ENCODE measurements around the gene CBX2.

The CBX2 gene

DNA sequence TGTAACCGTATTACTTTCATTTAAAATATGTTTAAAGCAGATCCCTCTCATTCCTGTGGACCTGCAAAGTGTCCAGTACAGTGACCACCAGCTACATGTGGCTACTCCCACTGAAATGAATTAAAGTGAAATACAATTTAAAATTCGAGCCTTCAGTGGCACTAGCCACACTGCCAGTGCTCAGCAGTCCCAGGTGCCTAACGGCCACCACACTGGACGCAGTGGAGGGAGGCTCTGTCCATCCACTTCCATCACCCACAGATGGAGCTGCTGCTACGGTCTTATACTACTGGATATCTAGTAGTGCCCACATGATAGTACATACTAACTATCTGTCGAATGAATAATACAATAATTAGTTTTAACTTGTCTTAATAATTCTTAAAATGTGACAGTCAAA lies 2.3 kb upstream of the CBX2 start:
- Histone ChIP-seq H3K79me2 (ENCODE audit: insufficient read depth, low read length) (peaks cover 26% of the 10 kb centered on the region), H2AFZ (ENCODE audit: low read depth, low read length) (no peak overlapping the region), H3K36me3 (ENCODE audit: insufficient read depth, low read length) (peaks cover 18% of the 10 kb centered on the region), H3K9me3 (ENCODE audit: insufficient read depth, low read length, severe bottlenecking) (no peaks in the 10 kb centered on the region), H3K4me3 (ENCODE audit: low read depth in 1 of 2, low read length in 2 of 2) (no peak overlapping the region), H3K27ac (ENCODE audit: low read length) (no peak overlapping the region), H3K9ac (ENCODE audit: low read depth, low read length) (no peak overlapping the region), H3K4me2 (ENCODE audit: insufficient read depth, low read length) (no peak overlapping the region), H3K4me1 (ENCODE audit: insufficient read depth, low read length) (peaks cover 29% of the 10 kb centered on the region), H3K27me3 (ENCODE audit: insufficient read depth, low read length, poor library complexity) (peaks cover 5% of the 10 kb centered on the region), H4K20me1 (ENCODE audit: insufficient read depth, low read length) (peaks cover 19% of the 10 kb centered on the region)
- no peak for TF ChIP-seq EZH2 (IDR thresholded peaks at IDR 0.05; ENCODE audit: borderline replicate concordance, low read depth, low read length, severe bottlenecking)
- TF ChIP-seq, protein P1, sequence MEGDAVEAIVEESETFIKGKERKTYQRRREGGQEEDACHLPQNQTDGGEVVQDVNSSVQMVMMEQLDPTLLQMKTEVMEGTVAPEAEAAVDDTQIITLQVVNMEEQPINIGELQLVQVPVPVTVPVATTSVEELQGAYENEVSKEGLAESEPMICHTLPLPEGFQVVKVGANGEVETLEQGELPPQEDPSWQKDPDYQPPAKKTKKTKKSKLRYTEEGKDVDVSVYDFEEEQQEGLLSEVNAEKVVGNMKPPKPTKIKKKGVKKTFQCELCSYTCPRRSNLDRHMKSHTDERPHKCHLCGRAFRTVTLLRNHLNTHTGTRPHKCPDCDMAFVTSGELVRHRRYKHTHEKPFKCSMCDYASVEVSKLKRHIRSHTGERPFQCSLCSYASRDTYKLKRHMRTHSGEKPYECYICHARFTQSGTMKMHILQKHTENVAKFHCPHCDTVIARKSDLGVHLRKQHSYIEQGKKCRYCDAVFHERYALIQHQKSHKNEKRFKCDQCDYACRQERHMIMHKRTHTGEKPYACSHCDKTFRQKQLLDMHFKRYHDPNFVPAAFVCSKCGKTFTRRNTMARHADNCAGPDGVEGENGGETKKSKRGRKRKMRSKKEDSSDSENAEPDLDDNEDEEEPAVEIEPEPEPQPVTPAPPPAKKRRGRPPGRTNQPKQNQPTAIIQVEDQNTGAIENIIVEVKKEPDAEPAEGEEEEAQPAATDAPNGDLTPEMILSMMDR (IDR thresholded peaks at IDR 0.05; ENCODE audit: borderline replicate concordance, extremely low read depth, low read length, poor library complexity, severe bottlenecking): no peak
- DNase-seq: no peak
- ATAC-seq (ENCODE audit: insufficient read depth, low read depth): no peak

DNA sequence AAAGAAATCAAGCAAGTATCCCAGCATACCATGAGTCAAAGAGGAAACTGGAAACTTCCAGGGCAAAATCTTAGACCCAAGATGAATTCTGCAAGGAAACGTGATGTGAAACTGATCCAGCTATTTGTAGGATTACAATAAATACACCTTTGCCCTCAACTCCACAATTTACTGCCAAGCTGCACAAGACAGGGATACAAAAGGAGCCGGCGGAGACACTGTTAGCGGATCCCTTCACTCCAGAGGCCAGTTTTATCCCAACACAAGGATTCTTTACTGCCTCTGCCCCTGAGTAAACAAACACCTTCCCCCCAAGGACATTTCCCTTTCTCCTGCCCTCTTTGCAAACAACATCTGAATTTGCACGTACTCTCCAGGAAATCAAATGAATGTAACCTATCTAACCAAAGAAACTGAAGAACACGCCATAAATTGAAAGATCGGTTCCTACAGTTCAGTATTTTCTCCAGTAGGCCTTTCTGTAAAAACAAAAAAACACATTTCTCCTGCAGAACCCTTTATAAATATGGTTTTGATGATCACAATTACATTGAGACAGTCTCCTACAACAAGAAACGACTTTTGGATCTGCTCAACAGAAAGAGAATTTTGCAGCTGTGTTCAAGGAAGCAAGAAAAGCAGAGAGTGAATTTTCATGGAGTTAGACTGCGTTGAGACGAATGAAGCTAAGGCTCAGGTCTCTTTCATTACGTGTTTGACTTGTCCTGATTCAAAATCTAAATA lies 1.4 kb upstream of the CBX2 start:
- Histone ChIP-seq H3K4me3 (ENCODE audit: low read depth in 1 of 2, low read length in 2 of 2) (no peak overlapping the region), H3K4me1 (ENCODE audit: insufficient read depth, low read length) (peaks cover 33% of the 10 kb centered on the region), H3K79me2 (ENCODE audit: insufficient read depth, low read length) (peaks cover 34% of the 10 kb centered on the region), H2AFZ (ENCODE audit: low read depth, low read length) (no peak overlapping the region), H3K9me3 (ENCODE audit: insufficient read depth, low read length, severe bottlenecking) (no peaks in the 10 kb centered on the region), H3K4me2 (ENCODE audit: insufficient read depth, low read length) (peak overlapping the region; percentile 67; the same call in 1 of the 2 replicates), H3K27me3 (ENCODE audit: insufficient read depth, low read length, poor library complexity) (peaks cover 5% of the 10 kb centered on the region), H3K27ac (ENCODE audit: low read length) (no peak overlapping the region), H3K36me3 (ENCODE audit: insufficient read depth, low read length) (peaks cover 27% of the 10 kb centered on the region), H4K20me1 (ENCODE audit: insufficient read depth, low read length) (peaks cover 28% of the 10 kb centered on the region), H3K9ac (ENCODE audit: low read depth, low read length) (peak overlapping the region; percentile 60; the same call in 1 of the 2 replicates)
- TF ChIP-seq, protein P1 (IDR thresholded peaks at IDR 0.05; ENCODE audit: borderline replicate concordance, extremely low read depth, low read length, poor library complexity, severe bottlenecking): no peak
- no peak for TF ChIP-seq EZH2 (IDR thresholded peaks at IDR 0.05; ENCODE audit: borderline replicate concordance, low read depth, low read length, severe bottlenecking)
- no peak for DNase-seq
- no peak for ATAC-seq (ENCODE audit: insufficient read depth, low read depth)

DNA sequence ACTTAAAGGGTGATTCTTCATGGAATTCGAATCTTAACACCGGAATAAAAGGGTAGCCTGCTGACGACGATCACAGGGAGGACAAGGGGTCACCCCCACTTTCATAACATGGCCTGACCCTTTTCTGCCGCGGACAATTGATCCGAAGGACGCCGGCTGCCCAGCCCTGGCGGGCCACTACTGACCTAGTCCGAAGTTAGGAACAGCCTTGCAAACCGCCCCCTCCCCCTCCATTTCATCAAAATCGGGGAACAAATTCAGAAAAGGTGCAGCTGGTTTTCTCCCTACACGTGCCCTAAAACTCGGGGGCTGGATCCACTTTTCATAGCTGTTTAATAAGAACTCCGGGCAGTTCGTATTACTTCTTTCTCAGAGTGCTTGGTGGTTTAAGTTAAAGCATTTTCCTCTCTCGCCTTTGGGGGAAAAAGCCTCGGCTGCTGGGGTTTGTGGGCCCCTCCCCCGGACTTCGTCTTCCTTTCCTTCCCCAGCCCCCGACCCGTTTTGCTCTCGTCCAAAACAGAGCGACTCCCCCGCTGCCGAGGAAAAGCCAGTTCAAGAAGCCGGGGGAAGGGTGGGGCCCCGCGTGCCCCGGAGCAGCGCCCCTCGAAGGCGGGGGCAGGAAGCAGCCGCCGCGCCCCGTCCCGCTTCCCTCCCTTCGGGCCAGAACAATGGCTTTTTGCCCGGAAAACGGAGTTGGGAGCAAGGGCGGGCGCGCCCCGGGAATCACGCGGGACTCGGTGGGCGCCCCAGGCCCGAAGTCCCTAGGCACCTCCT lies 641 bp upstream of the CBX2 start:
- H2AFZ ChIP-seq (ENCODE audit: low read depth, low read length): peak overlapping the region; percentile 63
- peaks cover 5% of the 10 kb centered on the region for H3K27me3 ChIP-seq (ENCODE audit: insufficient read depth, low read length, poor library complexity)
- H3K9ac ChIP-seq (ENCODE audit: low read depth, low read length): peak overlapping the region; percentile 60
- peak overlapping the region; percentile 23 to 60; a peak in 3 of 4 replicates for H3K4me3 ChIP-seq (ENCODE audit: low read depth in 1 of 2, low read length in 2 of 2)
- H3K9me3 ChIP-seq (ENCODE audit: insufficient read depth, low read length, severe bottlenecking): no peaks in the 10 kb centered on the region
- peaks cover 42% of the 10 kb centered on the region for H3K79me2 ChIP-seq (ENCODE audit: insufficient read depth, low read length)
- peak overlapping the region; percentile 61 for H3K27ac ChIP-seq (ENCODE audit: low read length)
- peaks cover 36% of the 10 kb centered on the region for H4K20me1 ChIP-seq (ENCODE audit: insufficient read depth, low read length)
- peak; percentile 80 for DNase-seq
- peaks cover 33% of the 10 kb centered on the region for H3K4me1 ChIP-seq (ENCODE audit: insufficient read depth, low read length)
- TF ChIP-seq, protein P1 (IDR thresholded peaks at IDR 0.05; ENCODE audit: borderline replicate concordance, extremely low read depth, low read length, poor library complexity, severe bottlenecking): peak; percentile 62
- TF ChIP-seq EZH2 (IDR thresholded peaks at IDR 0.05; ENCODE audit: borderline replicate concordance, low read depth, low read length, severe bottlenecking): no peak
- peak overlapping the region; percentile 67 for H3K4me2 ChIP-seq (ENCODE audit: insufficient read depth, low read length)
- ATAC-seq (ENCODE audit: insufficient read depth, low read depth): peak; percentile 68
- H3K36me3 ChIP-seq (ENCODE audit: insufficient read depth, low read length): peaks cover 35% of the 10 kb centered on the region

All from DND-41 (cell line).